HL-60/S4 treated with retinoic acid at 250 ng/mL for 4 days and 3 days (cell line): Measurements from ENCODE around the gene SLC30A7.

Experiments
- in situ Hi-C: fragments of 300-500 bp; cut with MboI; formaldehyde crosslinking; loops from 2 replicates; pipeline ENCODE4 v1.7.0; 2022; ENCODE audit warnings: low sequenced_read_pairs

The SLC30A7 gene

DNA sequence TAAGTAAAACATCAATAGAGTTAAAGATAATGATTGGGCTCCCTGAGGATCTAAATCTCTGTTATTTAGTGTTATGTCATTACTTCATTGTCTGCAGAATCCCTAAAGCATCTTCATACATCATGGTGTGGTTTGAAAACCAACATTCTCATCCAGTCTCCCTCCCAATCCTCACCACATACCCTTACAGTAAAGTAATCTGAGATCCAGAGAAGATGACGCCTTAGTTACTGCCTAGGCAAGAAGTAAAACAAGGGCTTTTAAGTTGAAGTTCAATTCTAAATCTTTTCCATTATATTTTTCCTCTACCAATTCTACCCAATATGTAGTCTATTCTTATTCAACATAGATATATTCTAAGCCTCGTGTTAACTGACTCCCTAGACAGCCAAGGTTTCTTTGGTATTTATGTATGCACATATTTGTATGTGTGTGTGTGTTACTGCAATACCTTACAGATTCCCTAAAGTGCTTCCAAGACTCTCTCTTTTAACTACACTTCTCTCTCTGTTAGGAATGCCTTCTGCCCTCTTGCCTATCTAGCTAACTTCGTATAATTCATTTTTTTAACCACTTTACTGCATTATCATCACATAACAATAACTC, 112.4 kb downstream of the SLC30A7 start:
- in situ Hi-C loops, result no loop called here

GRCh38 chr1:101013776-101014175, 117.9 kb downstream of the SLC30A7 start:
- in situ Hi-C loops, result no loop called here

- in situ Hi-C loops, result no loop called here
Measured at GRCh38 chr1:101017448-101017847, 121.6 kb downstream of the SLC30A7 start.

GRCh38 chr1:101022294-101022693, 126.4 kb downstream of the SLC30A7 start:
- in situ Hi-C loops, result no loop called here

DNA sequence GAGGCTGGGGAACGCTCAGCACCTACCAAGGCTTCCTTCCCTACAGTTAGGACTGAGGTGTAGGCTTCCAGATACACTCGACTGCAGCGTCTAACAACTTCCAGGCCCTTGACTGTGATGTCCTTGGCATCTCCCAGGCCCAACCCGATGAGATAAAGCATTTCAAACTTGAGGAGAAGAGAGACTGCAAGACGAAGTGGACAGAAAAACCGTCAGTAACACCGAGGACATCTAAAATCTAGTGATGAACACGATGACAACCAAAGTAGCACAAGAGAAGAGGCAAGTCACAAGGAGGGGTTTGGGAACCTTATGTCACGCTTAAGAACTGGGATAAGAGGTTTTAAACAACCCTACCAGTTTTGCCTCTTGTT, 129.4 kb downstream of the SLC30A7 start:
- in situ Hi-C loops, result no loop called here

GRCh38 chr1:101025657-101026429, 130.0 kb downstream of the SLC30A7 start, which contains the start of gene DPH5:
Gene DPH5 (minus strand): TSS chr1:101025784. CDS start chr1:101025443, 341 bp downstream.
- in situ Hi-C loops, result no loop called here

GRCh38 chr1:101026430-101026788, 130.5 kb downstream of the SLC30A7 start:
- in situ Hi-C loops, result no loop called here

DNA sequence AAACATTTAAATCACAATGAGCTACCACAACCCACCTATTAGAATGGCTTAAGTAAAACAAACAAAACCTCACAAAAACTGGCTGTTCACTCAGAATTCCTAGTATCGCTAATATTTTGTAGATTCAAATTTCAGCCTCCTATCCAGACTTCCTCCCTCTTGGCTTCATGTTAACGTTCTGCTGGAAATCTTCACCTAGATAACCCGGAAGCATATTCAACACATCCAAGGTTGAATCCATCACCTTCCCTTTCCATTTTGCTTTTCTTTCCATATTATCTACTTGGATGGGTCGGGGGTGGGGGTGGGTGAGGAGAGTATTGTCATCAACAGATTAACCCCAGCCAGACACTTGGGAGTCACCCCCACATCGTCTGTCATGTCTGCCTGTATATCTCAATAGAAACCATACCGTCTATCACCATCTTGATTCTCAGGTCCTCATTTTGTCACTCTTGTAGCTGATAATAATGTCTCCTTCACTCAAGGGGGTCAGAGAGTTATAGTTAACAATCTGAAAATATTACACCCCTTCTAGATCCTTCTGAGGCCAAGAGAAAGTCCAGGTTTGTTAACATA, 131.4 kb downstream of the SLC30A7 start:
- in situ Hi-C loops, result no loop called here

- in situ Hi-C loops, result no loop called here
Measured at GRCh38 chr1:101028466-101028865, 132.6 kb downstream of the SLC30A7 start.

DNA sequence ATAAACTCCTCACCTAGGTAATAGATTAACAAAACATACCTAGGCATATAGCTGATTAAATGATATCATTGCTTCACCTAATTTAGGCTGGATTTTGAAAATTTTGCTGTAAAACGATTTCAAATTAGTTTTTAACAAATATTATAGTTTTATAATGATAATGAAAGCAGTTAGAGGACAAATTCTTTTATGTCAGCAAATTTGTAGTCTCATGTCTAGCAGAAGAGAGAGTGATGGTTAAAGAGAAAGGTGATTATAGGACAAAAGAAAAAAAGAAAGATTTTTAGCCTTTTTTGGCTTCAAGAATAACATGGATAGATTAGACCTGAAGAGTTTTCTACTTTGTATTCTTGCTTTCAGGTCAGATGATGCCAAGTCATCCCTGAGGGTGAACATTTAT, 133.3 kb downstream of the SLC30A7 start:
- in situ Hi-C loops, result no loop called here

GRCh38 chr1:101030881-101031280, 135.0 kb downstream of the SLC30A7 start:
- in situ Hi-C loops, result no loop called here
